Activated gamma-delta T cell treated with Interleukin-2 at 50 U/mL for 16 hours (primary cell): Measurements from ENCODE around the gene VPS45.
A peak's percentile ranks its signal among the peaks of the same experiment; 100 is the strongest.
"Not testable (repeated sequence)": the region's sequence is repeated elsewhere in the genome, so short reads cannot be mapped to it uniquely, and the experiment has no call there.

Experiments used
- DNase-seq: peaks from one replicate; pipeline ENCODE4 v3.0.0-alpha.2; 2020

VPS45 gene, protein sequence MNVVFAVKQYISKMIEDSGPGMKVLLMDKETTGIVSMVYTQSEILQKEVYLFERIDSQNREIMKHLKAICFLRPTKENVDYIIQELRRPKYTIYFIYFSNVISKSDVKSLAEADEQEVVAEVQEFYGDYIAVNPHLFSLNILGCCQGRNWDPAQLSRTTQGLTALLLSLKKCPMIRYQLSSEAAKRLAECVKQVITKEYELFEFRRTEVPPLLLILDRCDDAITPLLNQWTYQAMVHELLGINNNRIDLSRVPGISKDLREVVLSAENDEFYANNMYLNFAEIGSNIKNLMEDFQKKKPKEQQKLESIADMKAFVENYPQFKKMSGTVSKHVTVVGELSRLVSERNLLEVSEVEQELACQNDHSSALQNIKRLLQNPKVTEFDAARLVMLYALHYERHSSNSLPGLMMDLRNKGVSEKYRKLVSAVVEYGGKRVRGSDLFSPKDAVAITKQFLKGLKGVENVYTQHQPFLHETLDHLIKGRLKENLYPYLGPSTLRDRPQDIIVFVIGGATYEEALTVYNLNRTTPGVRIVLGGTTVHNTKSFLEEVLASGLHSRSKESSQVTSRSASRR

DNA sequence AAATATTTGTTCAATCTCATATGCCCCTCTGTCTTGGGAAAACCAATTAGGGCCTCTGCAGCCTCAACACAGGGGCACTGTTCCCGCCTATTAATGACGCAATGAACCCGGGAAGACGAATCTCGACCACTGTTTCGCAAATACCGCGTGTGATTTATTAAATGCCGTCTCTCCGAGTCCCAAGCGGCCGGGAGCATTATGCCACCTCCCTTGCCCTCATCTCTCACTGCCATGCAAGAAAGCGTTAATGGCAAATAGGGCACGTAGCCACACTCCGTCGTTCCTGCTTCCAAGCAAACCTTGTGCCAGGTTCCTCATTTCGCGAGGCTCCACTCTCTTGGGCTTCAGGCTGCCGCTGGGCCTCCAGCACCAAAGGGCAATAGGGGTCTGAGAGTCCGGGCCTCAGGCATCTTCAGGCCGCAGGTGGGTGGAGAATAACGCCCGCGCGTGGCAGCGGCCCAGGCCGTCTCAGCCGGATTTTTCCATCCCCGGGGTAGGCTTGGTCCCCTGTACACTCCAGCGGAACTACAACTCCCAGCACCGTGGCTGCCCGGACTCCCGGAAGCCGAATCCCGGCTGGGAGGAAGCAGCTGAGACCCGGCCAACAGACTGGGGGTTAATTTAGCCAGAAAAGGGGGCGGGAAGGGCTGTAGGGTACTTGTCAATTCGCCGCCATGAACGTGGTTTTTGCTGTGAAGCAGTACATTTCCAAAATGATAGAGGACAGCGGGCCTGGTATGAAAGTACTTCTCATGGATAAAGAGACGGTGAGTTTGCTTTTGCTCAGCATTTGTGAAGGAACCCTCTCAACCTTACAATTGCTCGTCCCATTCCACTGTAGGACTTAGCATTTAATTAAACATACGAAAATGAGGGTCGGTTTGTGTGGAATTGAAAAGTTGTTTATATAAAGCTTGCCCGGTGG, at the start of gene VPS45:
Gene VPS45 (plus strand): TSS at position 593 of the 925 bp plus-strand sequence. CDS start 82 bp downstream, at position 675.
- DNase-seq = peak; percentile 72

DNA sequence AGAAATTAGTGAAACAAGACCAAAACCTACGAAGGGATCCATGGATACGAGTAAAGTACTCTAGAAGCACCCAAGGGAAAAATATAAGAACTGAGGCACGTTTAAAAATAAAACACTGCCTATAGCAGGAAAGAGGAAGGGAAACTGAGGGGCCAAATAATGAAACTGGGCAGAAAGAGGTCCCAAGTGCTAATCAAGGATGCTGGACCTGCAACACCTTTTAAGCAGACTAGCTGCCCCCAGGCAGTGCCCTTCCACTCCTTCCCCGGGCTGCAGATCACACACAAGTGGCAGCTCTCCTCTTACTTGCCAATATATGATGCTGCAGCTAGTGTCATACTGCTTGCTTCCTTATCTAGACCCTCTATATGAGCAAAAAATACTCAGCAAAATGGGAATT, 49.4 kb upstream of the VPS45 start:
- DNase-seq = no peak

DNA sequence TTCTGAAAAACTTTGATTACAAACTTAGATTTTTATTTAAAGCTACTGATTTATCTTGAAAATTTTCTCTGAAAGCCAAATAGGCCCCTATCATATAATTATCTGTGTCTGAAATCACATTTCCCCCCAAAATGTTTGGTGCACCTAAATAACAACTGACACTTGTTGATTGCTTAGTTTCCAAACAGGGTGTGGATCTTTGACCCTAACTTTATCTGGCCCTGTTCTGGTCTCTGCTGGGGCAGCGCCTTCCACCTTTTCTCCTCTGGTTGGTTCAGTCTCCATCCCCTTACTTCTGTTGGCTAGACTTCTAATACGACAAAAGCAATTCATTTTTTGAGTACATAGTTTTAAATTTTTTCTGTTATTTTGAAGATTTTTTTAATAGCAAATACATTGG, 46.9 kb upstream of the VPS45 start:
- DNase-seq = no peak

DNA sequence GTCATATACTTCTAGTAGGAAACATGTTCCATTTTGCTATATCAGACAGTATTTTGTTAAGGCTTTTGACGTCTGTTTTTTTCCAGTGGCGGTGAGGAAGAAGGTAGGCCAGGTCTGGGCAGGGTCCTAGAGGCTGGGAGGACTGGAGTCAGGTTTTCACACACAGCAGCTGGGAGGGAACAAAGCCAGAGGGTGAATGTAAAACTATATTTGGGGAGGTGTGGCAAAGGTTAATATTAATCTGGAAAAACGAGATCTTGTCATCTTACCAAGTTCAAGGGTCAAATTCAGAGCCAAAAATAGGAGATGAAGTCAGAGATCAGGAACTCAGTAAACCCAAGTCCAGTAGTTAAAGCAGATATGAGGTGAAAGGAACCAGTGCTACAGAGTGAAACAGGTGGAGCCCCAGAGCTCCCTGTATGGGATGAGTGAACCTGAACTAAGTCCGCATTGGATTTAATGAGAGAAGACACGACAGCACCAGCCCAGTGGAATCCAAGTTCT, 46.3 kb upstream of the VPS45 start:
- DNase-seq = no peak

DNA sequence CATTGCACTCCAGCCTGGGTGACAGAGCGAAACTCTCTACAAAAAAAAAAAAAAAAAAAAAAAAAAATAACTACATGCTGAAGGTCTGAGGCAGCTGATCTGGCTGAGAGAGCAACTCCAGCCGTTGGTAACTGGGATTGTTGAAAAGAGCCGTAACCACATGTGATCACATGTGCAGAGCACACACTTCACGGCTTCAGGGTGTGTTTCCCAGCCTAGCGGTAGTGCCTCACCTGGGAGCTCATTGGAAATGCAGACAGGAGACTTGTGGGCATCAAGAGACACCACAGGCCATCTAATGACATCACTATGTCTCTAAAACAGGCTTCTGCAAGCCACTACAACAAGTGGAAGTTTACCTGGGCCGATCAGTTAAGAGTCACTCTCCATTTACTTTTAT, 45.2 kb upstream of the VPS45 start:
- DNase-seq = no peak

DNA sequence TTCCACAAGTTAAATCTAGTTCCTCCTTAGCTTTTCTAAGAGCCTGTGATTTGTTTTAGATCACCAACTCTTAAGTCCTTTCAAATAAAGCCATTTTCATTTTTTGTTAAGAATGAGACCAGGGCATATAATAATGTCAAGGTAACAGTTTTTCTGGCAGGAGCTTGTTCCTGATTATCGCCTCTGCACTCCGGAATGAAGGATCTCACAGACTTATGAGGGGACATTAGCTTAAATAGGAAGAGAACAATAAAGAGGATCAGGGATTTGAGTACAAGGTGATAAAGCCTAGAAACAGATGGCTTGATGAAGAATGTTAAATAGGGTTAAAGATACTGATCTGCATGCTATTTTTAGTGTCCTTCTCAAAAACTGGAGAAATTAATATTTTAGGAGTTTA, 43.4 kb upstream of the VPS45 start:
- DNase-seq = no peak

DNA sequence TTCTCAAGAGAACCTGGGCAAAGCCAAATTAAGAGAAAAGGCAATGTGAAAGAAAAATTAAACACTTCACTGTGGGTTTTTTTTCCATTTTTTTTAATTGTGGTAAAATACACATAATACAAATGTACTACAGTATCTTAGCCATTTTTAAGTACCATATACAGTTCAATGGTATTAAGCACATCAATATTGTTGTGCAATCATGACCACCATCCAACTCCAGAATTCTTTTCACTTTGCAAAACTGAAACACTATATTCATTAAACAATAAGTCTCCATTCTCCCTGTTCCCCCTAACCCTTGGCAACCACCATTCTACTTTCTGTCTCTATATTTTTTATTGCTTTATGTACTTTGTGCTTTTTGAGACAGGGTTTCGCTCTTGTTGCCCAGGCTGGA, 39.3 kb upstream of the VPS45 start:
- DNase-seq = no peak

DNA sequence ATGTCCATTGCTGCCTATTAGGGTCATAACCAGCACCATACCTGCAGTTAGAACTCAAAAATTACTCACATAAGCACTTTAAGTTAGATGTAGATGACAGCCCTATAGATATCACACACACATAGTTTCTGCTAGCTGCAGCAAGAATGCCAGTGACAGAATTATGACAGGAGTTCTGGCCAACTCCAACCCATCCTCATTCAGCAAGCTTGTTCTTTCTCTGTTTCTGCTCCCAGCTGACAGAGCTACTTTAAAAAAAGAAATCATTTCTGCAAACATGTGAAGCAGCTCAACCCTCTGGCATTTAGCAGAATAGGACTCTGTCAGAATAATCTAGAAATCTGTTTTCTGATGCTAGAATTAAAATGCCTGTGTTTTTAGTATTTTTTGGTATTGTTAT, 33.2 kb upstream of the VPS45 start:
- no peak for DNase-seq

DNA sequence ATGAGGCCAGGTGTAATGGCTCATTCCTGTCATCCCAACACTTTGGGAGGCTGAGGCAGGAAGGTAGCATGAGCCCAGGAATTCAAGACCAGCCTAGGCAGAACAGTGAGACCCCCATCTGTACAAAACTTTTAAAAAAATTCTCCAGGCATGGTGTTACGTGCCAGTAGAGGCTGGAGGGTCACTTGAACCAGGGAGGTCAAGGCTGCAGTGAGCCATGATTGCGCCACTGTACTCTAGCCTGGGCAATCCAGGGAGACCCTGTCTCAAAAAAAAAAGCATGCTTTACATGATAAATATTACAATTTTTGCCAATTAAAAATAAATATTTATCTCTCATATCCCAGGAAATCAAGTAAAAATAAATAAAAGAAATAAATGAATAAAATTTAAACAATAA, 17.6 kb upstream of the VPS45 start:
- DNase-seq = no peak

DNA sequence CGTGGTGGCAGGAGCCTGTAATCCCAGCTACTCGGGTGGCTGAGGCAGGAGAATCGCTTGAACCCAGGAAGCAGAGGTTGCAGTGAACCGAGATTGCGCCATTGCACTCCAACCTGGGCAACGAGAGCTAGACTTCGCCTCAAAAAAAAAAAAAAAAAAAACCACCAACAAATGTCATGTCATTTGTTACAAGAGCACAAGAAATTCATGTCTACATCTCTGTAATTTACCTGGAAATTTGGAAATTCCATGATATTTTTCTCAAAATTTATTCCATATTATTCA, 16.5 kb upstream of the VPS45 start:
- DNase-seq = no peak

DNA sequence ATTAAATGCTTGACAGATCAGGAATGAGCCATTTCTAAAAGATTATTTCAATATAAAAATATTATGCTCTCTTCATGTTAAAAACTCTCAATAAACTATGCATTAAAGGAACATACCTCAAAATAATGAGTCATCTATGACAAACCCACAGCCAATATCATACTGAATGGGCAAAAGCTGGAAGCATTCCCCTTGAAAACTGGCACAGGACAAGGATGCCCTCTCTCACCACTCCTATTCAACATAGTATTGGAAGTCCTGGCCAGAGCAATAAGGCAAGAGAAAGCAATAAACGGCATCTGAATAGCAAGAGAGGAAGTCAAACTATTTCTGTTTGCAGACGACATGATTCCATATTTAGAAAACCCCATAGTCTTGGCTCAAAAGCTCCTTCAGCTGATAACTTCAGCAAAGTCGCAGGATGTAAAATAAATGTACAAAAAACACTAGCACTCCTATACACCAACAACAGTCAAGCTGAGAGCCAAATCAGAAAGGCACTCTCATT, 15.6 kb upstream of the VPS45 start:
- not testable (repeated sequence) for DNase-seq

DNA sequence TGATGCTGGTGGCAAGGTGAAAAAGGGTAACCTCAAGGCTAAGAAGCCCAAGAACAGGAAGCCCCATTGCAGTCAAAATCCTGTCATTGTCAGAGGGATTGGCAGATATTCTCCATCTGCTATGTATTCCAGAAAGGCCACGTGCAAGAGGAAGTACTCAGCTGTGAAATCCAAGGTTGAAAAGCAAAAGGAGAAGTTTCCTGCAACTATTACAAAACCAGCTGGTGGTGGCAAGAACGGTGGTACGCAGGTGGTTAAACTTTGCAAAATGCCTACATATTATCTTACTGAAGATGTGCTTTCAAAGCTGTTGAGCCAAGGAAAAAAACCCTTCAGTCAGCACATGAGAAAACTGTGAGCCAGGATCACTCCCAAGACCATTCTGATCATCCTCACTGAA, 13.7 kb upstream of the VPS45 start:
- no peak for DNase-seq

DNA sequence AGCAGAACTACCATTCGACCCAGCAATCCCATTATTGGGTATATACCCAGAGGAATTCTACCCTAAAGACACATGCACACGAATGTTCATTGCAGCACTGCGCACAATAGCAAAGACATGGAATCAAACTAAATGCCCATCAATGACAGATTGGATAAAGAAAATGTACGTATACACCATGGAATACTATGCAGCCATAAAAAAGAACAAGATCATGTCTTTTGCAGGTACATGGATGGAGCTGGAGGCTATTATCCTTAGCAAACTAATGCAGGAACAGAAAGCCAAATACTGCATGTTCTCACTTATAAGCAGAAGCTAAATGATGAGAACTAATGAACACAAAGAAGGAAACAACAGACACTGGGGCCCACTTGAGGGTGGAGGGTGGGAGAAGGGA, 12.1 kb upstream of the VPS45 start:
- DNase-seq = not testable (repeated sequence)

DNA sequence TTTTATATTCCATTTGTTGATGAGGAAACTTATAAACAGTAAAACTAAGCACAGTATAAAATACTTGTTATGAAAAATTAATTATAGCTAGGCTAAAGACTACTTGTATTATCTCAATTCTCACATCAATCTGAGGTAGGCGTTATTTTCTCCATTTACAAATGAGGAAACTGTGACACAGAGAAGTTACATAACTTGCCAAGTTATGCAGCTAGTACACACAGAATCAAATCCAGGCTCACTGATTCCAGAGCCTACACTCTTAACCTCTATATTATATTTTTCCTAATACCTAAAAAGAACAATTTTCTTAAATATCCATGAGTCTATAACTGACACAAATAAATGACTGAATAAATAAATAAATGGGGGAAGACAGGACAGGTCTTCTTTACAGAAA, 11.2 kb upstream of the VPS45 start:
- DNase-seq = no peak

DNA sequence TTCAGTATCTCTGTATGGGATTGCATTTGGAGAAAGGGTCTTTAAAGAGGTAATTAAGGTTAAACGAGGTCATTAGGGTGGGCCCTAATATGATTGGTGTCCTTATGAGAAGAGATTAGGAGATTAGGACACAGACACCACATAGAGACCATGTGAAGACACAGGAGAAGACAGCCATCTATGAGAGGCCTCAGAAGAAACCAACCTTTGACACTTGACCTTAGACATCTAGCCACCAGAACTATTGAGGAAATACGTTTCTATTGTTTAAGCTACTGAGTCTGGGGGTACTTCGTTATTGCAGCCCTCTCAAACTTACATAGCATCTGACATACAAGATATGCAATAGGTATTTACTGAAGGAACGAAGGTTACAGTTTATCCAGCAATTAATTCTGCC, 7.3 kb upstream of the VPS45 start:
- no peak for DNase-seq

DNA sequence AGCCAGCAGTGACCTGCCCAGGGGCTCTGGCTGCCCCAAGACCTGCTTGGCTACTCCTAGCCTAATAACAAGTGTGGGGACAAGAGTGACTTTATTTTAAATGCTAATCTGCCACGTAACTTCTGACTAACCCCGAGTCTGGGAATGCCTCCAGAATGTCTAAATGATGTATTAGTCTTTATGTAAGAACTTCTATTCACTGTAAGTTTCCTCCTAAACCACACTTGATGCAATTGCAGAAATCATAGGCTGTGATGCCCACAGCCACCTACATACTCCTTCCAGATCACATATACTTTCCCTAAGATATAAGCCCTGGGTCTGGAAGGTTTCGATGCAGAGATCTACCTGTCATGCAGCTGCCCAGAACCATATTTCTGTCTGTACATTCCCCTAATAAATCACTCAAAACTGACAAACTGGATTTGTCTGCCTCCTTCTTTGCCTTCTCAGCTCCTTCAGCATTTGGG, 5.9 kb upstream of the VPS45 start:
- no peak for DNase-seq

DNA sequence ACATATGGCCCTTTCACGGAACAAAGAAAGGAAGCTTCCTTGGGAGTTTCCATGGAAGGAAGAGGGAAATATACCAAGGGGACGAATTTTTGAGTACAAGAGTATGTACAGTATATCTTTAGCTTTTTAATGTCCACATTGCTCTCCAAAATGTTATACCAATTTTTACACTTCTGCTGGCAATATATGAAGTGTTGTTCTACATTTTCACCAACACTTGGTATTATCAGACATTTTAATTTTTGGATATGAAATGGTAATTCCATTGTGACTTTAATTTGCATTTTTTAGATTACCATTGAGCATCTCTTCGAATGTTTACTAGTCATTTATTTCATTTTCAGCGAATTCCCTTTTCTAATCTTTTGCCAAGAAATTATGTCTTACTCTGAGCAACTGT, 5.5 kb upstream of the VPS45 start:
- no peak for DNase-seq

DNA sequence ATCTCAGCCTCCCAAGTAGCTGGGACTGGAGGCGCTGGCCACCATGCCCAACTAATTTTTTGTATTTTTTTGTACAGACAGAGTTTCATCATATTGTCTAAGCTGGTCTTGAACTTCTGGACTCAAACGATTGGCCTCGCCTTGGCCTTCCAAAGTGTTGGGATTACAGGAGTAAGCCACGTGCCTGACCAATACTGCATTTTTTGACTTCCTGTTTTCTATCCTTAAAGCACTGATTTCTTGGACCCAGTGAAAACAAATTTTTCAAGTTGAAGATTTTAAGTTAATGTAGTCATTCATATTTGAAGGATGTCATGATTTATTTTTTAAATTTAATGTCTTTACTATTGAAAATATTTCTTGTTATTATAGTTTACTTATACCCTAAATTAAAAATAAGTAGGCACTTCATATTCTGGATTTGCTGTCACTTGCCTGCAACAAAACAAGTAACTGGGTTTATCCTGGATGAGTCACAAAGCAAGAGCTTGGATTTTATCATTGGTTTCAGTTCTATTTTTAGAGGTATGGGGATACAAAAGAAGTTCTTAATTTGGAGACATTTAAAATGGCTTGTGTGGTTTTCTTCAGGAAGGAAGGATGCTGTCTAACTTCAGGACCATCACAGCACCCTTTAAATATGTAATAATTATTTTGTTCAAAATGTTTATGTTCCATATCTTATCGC, 2.2 kb upstream of the VPS45 start:
- DNase-seq = no peak

DNA sequence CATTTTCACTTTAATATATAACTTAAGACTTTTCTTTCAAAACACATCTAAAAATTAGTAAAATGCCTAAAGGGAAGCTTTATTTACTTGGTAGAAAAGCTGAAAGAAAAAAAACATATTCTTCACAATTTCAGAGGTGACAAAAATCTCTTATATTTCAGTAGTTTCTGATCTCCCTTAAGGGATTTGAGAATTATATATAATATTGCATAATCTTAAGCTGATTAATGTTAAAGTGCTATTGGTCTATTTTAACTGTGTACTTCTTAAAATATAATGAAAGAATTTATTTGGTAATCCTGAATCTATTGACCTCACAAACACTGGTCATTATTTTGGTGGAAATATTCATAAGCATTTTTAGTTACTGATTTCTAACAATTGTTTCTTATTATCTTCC, 1.2 kb upstream of the VPS45 start:
- no peak for DNase-seq

DNA sequence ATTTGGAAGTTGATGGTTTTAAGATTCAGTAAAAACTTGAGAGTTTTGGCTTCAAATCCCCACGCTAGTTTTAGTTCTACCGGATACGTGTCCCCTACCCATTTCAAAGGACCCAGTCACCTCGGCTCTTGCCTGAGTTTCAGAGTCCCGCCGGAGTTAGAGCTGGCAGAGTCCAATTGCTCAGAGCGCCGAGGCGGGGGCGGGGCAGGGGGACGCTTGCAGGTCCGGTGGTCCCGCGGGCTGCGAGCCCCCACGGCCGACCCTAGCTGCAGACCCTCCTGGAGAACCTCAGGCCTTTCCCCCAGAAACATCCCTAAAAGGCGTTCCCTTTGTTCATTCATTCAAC, 765 bp upstream of the VPS45 start:
- peak; percentile 13 for DNase-seq

DNA sequence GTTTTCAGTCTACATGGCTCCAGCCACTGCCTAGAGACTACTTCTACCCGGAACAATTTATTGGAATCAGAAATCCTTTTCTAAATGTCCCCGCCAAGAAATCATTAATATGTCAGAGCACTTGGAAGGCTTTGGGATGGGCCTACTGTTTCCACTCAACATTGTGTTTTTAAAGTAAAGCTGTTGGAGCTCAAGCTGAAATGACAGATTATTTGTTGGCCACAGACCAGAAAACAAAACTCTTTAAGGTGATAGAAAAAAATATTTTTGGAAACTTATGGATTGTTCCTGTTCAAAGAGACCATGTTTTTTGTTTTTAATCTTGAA, 496 bp downstream of the VPS45 start:
- DNase-seq = no peak

DNA sequence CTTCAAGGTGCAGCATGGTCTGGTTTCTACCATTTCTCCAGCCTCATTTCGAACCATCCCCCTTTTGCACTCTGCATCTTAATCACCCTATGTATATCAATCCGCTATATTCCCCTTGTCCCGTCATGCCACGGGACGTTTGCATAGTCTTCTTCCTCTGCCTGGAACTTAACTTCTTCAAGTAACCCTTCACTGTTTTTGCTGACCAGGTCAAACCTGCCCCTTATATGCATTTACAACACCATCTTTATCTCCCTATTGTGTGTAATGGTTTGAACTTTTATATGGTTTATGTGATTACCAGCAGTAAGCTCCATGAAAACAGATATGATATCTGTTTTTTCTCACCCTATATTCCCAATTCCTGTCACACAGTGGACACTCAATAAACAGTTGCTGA, 2.3 kb downstream of the VPS45 start:
- no peak for DNase-seq

DNA sequence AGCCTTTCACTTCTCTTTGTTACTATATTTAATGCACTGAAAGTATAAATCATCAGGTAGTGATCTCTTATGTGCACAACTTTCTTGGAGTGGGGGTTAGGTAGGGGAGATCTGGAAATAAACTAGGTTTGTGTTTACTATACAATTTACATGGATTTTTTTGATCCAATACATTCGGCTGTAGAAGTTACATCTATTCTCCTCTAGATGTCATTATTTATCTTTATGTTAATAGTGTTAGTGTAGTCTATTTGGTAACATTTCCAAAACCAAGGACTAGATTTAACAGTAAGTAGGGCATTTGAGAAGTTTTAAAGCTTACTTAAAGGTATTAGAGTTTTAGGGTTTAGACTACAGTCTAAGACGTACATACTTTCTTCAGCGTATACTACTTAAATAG, 5.4 kb downstream of the VPS45 start:
- no peak for DNase-seq
